CD4-positive, alpha-beta T cell treated with Interleukin-12 subunit alpha and Interleukin-12 subunit beta, for 1 hour (primary cell): Measurements from ENCODE around the gene GTPBP3.
"Not testable (repeated sequence)": the region's sequence is repeated elsewhere in the genome, so short reads cannot be mapped to it uniquely, and the experiment has no call there.

Source experiments
- DNase-seq: peaks from one replicate; pipeline ENCODE4 v3.0.0-alpha.2; 2020

GTPBP3 gene, protein sequence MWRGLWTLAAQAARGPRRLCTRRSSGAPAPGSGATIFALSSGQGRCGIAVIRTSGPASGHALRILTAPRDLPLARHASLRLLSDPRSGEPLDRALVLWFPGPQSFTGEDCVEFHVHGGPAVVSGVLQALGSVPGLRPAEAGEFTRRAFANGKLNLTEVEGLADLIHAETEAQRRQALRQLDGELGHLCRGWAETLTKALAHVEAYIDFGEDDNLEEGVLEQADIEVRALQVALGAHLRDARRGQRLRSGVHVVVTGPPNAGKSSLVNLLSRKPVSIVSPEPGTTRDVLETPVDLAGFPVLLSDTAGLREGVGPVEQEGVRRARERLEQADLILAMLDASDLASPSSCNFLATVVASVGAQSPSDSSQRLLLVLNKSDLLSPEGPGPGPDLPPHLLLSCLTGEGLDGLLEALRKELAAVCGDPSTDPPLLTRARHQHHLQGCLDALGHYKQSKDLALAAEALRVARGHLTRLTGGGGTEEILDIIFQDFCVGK

DNA sequence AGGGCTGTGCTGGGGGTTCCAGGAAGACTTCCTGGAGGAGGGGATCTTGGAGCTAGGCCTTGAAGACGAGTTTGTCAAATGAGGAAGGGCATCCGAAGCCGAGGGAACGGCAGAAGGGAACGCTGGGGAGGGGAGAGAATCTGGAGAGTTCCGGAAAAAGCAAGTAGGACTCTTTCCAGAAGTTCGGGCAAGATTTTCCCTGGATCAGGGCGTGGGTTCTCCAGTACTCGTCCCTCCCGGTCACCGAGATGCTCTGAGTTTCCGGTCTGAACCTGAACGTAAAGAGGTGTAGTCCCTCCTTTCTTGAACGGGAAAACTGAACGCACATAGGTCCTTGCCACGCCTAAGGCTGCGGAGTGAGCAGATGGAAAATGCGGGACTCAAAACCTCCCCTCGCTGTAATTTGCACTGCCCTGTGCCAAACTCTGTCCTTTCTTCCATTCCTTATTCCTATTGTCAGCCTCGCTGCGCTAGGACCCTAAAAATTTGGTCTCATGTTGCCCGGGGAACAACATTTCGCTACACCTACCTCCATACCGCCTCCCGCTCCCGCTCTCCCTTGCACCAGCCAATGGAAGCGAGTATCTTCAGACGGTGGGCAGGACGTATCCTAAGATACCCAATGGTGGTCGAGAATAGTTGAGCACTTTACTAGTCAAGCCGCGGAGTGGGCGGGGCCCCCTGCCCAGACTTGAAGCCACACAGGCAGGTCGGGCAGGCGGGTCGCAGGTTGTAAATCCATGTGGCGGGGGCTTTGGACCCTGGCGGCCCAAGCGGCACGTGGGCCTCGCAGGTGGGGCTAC is at the start of gene GTPBP3:
GTPBP3 (plus strand) TSS at position 682 of the 803 bp plus-strand sequence; CDS start at position 741, 59 bp downstream.
- peak; percentile 97 for DNase-seq

DNA sequence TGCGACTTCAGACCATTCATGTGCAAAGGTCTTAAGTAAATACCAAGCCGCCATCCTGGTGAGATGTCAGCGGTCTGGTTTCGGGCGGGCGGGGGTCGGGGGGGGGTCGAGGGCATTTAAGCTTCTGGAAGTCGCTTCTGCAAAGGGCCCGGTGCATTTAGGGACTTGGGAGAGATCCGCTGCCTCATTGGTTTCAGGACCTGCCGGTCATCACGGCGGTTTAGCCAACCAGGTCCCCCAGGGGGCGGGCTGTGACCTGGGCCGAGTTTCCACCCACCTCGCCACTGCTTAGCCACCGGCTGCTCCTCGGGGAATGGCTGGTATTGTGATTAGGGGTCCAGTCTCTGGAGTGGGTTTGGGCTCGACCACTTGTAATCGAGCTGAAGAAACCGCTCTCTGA is 47.9 kb upstream of the GTPBP3 start:
- peak; percentile 39 for DNase-seq

DNA sequence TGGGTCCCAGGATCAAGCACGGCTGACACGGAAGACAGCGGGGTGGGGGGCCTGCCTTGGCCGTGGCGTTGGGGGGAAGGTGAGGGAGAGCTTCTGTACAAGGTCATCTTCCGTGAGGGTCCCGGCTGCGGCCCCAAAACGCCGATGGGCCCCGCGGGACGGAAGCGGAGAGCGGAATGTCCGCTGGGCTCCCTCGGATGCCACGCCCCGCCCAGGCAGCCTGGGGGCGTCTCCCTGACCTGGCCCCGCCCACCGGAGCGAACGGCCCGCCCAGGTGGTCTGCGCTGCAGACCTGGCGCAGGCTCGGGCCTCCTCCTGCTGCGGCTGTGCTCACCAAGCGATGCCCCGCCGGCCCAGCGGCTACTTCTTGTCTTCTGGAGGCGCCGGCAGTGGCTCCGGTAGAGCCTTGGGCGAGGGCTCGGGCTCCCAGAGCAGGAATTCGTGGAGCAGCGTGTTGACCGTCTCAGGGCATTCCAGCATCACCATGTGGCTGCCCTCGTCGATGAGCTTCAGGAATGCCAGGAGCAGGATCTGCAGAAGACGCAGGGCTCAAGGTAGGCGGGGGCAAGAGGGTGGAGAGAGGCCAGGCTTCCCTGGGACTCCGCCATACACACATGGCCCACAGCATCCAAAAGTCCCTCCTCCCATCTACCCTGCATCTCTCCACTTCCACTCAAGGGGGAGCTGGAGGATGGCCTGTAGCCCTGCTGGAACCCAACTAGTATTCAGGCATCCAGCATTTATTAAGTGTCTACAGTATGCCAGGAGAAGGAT is 44.9 kb upstream of the GTPBP3 start:
- peak; percentile 85 for DNase-seq

DNA sequence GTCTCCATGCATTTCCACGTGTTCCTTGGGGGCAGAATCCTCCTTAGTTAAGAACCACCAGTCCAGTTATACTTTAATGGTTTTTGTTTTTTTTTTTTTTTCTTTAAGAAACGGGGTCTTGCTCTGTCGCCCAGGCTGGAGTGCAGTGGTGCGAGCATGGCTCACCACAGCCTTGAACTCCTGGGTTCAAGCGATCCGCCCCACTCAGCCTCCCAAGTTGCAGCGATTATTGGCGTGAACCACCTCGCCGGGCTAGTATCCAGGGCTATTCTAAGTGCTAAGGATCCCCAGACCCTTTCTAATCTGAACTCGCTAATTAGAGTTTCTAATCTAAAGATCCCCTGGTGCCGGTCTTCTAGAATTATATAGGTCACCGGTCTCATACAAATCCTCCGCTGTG is 43.7 kb upstream of the GTPBP3 start:
- no peak for DNase-seq

DNA sequence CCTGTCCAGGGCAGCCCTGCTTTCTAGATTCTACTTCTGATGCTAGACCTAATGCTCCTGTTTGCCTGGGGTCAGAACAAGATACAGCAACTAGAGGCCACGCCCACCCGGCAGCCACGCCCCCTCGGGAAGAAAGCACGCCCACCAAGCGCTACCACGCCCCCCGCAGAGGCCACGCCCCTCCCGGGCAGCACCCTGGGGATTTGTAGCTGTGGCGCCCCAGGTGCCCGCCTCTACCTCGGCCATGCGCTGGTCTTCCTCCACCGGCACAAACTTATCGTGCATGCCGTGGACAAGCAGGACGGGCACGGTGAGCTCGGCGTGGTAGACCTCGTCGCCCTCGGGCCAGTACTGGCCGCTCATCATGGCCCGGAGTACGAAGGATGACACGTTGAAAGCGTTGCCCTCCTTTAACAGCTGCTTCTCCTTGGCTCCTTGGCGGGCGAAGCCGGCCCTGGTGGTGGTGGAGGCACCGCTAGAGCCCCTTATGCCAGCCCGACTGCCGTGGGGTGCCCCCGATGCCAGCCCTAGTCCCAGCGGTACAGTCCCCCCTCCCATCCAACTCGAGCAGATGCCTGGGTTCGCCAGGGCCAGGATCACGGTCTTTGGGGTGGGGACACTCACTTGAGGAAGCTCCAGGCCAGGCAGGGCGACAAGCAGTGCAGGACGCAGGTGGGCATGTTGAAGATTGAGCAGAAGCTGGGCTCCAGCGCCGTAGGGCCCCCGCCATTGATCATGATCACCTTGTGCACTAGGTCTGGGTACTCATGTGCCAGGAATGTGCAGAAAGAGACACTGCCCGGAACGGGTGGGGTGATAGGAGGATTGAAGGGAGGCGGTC is 43.1 kb upstream of the GTPBP3 start:
- peak; percentile 59 for DNase-seq

DNA sequence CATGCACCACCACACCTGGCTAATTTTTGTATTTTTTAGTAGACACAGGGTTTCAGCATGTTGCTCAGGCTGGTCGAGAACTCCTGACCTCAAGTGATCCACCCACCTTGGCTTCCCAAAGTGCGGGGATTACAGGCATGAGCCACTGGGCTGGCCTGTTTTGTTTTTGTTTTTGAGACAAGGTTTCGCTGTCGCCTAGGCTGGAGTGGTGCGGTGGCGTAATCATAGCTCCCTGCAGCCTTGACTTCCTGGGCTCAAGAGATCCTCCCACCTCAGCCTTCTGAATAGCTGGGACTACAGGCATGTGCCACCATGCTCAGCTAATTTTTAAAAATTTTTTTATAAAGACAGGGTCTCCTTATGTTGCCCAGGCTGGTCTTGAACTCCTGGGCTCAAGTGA is 41.8 kb upstream of the GTPBP3 start:
- DNase-seq: not testable (repeated sequence)

DNA sequence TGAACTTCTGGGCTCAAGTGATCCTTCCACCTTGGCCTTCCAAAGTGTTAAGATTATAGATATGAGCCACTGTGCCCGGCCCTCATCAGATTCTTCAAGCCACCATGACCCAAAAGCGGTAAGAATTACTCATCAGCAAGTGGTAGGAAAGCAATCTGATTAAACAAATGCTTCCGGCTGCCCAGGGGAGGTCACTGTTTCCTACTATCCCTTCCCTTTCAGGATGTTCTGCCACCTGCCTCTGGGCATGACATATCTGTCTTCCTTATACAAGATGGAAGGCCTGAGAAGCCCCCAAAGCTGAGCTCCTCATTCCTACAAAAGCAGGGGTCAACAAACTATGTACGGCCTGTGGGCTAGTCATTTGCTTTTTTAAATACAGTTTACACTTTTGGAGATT is 41.1 kb upstream of the GTPBP3 start:
- no peak for DNase-seq

DNA sequence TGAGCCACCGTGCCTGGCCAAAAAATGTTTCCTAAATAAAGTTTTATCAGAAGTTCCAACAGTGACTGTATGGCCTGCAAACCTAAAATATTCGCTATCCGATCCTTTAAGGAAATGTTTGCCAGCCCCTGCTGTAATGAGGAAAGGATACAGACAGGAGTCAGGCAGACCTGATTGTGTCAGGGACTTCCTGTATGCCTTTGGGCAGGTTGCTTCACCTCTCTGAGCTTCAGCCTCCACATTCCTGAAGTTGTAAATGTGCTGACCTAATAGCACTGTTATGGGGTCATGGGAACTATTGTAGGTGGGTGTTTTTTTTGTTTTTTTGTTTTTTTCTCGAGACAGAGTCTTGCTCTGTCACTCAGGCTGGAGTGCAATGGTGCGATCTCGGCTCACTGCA is 40.4 kb upstream of the GTPBP3 start:
- no peak for DNase-seq

DNA sequence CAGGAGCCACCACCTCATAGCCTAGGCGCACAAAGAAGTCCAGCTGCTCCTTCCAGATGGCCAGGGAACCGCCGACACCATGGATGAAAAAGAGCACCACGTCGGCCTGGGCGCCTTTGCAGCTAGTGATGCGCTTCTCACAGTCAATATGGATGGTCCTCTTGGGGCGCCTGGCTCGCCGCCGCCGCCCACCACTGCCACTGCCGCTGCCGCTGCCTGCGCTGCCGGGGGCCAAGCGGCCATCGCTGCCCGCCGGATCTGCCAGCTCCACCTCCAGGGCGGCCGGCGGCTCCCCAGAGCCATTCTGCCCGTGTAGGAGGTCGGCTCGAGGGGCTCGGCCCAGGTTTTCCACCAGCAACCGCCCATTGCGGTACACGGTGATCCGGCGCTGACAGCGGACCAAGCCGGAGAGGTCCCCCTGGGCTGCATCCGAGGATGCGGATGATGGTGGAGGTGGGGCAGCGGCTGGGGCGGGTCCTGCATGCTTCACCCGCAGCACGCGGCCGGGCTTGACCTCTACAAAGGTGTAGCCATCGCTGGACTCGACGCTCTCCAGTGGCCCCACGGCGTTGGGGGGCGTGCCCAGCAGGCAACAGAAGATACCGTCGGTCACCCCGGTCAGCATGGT is 36.2 kb upstream of the GTPBP3 start:
- DNase-seq: no peak

DNA sequence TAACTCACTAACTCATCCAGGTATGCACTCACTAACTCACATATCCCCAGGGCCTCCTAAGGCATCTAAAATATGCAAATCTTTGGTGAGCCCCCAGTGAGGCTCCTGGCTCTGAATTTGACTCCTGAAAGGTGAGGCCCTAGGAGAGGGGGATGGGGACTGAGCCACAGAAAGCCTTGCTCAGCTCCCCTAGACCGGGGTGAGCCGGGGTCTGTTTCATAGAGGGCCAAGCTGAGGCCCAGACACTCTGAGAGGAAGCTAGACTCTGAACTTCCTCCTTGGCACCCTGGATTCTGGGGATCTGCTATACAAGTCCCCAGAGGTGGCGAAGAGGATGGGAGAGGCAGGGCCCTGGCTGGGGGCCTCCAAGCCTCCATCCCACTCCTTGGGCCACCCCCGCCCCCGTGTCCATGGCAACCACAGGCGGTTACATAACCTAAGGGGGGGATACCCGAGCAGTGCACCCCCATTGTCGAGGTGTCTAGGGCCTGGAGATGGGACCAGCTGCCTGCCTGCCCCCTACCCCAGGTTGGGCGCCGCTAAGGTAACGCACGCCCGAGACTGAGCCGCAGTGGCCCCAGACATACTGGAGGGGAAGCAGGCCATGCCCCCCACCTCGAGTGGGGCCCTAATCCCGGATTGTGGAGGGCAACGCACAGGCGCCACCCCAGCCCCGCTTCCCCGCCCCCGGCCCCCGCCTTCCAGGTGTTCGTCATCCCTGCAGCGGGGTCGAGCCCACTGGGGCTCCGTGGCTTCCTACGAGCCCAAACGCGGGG is 34.8 kb upstream of the GTPBP3 start:
- DNase-seq: peak; percentile 26

DNA sequence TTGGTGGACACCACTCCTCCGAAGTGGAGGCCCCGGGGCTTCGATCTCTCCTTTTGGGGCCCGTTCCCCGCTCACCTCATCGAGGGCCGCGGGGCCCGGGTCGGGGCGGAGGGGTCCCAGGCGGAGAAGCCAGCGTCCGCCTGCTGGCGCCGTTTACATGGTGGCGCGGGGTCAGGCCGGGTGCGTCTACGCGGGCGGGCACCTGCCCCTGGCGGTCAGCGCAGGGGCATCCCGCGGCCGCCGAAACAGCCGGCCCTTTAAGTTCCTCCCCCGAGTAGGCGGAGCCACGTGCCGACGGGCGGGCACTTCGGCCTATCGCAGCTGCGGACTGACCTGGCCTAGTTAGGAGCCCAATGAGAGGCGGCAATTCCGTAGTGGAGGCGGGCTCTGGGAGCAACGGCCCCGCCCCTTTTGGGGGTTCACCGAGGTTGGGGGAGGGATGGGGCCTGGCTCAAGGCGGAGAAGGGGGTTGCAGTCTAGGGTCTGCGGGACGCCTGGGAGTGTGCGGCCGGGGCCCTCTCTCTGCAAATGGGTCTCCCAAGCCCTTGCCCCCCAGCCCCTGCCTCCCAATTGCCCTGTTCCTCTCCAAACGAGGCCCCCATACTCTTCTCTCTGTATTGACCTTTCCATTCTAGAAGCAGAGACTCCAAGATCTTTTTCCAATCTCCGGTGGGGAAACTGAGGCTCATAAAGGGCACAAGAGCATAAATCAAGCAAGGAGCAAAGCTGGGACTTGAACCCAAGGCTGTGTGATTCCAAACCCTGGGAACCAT is 34.0 kb upstream of the GTPBP3 start, which contains the start of gene ABHD8:
ABHD8 (minus strand) TSS at position 259 of the 773 bp plus-strand sequence. CDS start 1,809 bp downstream, outside the sequence.
- peak; percentile 95 for DNase-seq

DNA sequence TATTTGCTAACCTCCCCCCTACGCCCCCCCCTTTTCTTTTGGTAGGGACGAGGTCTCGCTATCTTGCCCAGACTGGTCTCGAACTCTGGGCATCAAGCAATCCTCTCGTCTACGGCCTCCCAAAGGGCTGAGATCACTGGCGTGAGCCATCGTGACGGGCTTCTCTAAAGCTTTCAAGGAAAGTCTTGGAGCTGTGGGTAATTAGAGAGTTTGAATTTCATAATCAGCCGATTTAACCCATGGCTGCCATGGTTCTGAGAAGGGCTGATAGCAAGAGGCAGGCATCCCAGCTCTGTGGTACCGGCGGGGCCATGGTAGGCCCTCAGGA is 33.4 kb upstream of the GTPBP3 start:
- DNase-seq: no peak

DNA sequence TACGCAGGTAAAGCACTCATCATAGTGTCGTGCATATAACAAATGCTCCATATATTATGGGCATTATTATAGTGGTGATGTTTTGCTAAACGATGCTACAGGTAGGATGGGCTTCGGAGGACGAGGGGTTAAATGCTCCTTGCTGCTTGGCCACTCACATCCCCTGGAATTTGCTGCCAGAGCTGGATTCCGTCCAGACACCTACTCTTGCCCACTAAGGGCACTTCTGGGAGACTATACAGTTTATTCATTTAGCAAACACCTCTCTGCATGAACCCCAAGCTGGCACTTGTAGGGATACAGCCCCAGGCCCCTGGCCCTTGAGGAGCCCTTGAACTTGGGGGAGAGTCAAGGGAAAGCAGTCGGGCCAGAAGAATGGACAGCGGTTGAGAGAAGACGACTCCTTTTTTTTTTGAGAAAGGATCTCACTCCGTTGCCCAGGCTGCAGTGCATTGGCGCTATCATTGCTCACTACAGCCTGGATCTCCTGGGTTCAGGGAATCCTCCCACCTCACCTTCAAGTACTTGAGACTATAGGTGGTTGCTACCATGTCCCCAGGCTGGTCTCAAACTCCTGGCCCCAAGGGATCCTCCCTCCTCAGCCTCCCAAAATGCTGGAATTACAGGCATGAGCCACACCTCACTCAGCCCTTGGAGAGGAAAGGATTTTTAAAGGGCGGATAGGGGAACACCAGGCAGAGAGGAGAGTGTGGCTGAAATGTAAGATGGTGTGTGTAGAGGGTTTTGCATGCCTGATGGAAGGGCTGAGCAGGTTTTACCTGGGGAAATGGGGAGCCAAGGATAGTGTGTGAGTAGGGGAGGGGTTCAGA is 32.8 kb upstream of the GTPBP3 start:
- no peak for DNase-seq

DNA sequence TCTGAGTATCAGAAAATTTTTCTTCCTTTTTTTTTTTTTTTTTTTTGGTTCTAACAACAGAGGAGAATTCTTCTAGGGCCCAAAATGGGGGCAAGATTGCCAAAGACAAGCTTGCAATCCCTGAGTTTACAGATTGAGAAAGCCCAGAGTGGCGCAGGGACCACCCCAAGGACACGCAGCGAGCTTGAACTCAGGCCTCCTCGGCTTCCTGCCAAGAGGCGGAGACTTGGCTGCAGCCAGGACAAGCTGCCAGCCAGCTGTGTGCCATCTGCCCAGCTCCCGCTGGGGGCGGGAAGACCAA is 32.2 kb upstream of the GTPBP3 start:
- no peak for DNase-seq

DNA sequence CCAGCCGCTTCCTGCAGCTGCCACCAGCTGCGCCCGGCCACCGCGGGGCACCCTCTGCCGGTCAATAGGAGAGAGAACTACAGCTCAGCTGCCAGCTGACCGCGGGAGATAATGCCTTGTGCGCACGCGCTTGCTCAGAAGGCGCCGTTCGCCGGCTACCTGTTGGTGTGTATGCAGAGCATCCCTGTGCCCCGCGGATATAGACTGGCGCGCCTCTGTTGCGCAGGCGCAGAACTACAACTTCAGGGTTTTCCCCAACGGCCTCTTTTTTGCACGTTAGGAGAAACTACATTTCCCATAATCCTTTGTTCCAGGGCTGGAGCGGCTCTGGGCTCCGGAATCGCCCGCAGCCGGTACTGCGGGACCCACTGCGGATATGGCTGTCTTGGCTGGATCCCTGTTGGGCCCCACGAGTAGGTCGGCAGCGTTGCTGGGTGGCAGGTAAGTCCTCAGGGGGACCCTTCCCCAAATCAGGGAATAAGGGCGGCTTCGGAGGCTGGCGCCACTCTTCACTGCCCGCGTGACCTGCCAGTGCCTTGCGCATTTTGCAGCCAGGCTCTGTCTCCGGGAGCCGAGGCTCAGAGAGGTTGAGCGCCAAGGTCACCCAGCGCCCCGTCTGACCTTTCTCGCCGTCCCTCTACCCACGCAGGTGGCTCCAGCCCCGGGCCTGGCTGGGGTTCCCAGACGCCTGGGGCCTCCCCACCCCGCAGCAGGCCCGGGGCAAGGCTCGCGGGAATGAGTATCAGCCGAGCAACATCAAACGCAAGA is 31.7 kb upstream of the GTPBP3 start, which contains the start of gene MRPL34:
MRPL34 (plus strand) TSS at position 356 of the 768 bp plus-strand sequence; CDS start at position 377, 21 bp downstream.
- peak; percentile 98 for DNase-seq

DNA sequence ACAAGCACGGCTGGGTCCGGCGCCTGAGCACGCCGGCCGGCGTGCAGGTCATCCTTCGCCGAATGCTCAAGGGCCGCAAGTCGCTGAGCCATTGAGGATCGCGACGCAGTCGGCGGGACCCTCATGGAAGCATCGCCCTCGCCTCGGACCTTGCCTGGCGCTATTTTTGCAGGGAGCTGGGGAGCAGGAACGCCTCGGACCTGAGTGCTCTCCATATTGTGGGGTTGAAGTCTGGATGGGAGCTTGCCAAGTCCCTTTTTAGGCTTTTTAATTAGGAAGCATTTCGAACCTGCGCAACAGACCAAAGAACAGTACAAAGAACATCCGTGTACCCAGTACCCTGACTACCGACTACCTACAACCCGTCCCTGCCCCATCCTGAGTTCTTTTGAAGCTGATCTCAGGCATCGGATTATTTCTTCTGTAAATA is 31.1 kb upstream of the GTPBP3 start:
- no peak for DNase-seq

DNA sequence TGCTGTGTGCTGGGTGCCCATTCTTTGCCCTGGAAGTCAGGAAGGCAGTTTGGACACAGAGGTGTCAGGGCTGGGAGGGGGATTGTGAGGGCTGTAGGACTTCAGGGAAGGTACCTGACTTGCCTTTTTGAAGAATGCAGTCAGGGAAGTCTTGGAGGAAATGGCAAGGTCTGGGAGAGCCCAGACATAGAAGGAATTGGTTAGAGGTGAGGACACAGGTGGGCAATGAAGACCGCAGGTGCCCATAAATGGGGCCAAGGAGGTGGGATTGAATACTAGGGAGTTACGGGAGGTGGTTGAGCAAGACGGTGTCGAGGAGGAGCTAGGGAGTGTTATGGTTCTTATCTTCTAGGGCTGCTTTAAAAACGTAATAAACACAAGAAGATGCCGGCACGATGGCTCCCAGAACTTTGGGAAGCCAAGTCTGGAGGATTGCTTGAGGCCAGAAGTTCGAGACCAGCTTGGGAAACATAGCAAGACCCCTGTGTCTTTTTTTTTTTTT is 29.4 kb upstream of the GTPBP3 start:
- DNase-seq: no peak
